GM21381 (cell line): ENCODE results near the gene PDE10A.

ENCODE experiments used
- ATAC-seq: cut with Tn5 transposase; IDR thresholded peaks from one replicate; pipeline ENCODE4 v1.9.1; 2021; ENCODE audit warnings: mild to moderate bottlenecking, moderate library complexity; ENCODE audit not compliant: unreplicated experiment

Gene PDE10A

GRCh38 chr6:165656581-165657324 is 6.3 kb downstream of the PDE10A start:
- ATAC-seq = no peak

GRCh38 chr6:165655191-165655590 is 7.8 kb downstream of the PDE10A start:
- ATAC-seq = no peak

DNA sequence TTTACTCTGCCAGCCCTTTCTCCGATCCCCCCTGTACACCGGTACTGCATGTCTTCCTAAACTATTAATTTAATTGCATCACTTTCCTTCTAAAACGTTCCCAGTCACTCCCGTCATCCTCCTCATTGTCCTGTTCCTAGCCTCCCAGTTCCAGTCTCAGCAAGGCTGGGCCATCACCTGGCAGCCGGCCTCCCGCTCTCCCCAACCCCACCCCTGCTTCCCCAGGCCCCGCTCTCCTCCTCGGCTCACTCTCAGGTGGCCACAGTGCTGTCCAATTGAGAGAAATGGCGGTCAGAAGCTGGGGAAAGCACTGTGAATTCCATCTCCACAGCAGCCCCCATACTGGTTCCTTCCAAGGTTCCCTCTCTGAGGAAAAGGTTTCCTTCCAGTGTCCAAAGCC is 8.9 kb downstream of the PDE10A start:
- ATAC-seq = no peak

DNA sequence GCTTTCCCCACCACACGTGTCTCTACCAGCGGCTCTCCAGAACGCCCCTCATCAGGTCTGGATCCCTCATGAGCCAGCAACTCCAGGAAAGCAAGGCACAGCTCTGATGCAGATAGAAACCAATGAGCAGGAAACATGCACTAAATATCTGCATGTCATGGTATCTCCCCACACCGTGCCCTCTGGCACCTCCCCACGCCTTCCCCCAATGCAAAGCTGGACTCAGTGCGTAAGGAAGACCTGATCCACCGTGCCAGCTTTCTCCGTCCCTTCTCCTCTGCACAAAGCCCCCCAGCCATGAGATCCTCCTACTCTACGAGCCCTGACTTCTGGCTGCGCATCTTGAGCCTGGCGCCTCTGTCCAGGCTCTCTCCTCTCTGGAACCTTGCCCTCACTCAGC is 9.4 kb downstream of the PDE10A start:
- no peak for ATAC-seq

- ATAC-seq = no peak
Measured at GRCh38 chr6:165653196-165653595, 9.8 kb downstream of the PDE10A start.

DNA sequence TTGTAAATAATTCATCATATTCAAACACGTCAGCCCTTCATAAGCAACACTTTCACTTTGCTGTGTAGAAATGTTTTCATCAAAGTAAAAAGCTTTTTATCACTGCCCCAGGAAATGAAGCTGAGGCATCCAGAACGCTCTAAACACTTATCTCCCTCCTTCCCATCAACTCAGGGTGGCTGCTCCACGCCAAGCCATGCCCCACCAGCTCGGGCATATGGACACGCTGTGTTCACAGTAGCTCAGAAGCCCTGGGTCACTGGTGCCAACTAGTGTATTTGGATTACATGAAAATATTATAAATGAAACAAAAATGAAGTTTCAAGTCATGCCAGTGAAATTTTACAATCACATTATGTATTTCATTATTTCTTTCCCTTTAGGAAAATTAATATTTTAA is 10.3 kb downstream of the PDE10A start:
- no peak for ATAC-seq

DNA sequence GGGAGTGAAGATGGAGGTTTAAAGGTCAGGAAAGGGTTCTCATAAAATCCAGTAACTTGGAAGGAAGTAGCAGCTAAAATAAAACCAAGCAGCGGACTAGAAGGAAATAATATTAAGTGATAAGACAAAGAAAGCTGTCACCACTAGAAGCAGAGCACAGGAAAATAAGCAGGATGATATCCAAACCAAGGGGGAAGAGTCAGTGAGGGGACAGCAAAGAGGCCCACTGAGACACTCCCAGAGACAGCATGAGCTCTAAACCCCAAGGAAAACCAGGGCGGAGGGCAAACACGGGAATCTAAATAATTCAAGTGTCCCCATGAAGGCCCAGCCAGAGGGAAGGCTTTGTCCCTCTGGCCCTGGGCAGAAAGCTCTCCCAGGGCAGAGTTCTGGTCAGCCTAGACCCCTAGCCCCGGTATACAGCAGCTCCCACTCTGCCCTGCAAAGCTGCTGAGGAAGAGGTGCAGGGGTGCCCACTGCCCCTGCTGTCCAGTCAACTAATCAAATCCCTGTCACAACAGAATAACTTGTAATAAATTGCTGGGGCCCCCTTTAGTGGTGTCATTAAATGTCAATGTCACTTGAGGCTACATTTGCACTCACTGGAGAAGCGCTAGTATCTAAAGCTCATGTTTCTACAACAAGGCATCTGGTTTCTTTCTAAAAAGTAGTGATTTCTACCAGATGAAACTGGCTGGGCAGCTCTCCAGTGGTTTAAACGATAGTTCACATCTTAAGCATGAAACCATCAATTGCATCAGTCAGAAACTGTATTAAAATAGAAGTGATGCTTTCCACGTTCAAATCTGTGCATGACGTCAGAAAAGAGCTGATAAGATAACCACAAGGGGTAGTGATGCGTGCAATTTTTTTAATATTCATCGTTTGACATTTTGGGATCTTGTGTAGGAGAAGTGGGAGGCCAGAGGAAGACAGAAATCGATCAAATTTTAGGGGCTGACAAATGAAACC is 13.6 kb downstream of the PDE10A start:
- ATAC-seq = no peak

- ATAC-seq = no peak
Measured at GRCh38 chr6:165647041-165647440, 16.0 kb downstream of the PDE10A start.

DNA sequence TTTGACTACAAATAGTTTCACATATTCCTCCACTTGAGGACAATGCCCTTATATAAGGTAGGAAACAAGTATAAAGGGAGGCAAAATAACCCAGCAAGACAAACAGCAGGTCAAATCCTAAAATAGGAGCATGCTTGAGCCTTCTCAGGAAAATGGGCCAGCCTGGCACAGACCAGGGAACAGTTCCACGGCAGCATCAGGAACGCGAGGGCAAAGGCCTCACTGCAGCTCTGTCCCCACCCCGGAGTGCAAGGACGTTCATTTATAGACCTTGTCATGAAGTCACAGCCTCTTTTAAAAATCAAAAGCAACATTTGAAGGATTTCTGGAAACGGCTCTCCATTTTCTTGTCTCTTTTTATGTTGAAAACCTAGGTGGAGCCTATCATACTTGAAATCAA is 17.1 kb downstream of the PDE10A start:
- no peak for ATAC-seq

DNA sequence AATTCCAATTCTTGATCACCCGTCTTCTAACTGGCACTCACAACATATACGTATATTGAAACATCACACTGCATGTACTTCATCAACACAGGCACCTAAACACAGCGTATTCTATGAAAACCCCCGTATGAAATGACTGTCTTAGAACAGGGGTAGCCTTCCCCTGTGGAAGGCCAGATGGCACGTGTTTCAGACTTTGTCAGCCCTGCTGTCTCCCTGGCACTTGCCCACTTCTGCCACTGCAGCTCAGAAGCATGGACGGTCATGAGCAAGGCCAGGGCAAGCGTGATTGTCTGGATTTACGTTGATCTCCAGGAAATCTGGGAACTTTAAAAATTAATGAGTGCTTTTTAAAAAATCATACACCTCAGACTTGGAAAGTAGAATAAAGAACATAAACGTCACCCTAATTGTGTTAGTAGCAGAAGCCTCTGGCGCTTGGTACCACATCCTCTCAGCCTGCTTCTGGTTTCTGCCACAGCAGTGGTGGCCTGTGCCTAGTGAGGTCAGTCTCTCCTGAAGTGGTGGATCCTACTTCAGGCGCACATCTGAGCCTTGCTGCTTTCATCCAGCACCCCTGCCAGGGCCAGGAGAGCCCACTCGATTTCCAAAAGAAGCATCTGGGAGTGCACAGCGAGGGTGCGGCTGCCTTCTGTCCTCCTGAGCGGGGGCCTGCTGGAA is 18.3 kb downstream of the PDE10A start:
- no peak for ATAC-seq

GRCh38 chr6:165643015-165643414 is 20.0 kb downstream of the PDE10A start:
- ATAC-seq = no peak

GRCh38 chr6:165641672-165642156 is 21.3 kb downstream of the PDE10A start:
- ATAC-seq = no peak

DNA sequence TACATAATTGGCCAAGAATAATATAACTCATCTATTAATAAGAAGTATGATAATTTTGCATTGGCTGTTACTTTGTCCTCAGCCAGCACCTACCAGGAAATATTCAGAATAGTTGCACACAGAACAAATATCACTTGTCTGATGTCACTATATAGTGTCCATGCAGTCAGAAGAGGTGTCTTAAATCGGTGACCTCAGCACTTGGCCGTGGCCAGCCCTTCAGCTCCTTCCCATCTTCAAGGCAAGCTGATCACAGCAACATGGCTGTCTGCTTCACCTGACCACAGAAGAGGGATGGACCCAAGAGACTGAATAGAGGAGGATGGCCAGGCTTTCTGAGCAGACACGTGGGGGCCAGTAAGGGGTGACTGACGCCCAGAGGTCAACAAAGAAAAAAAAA is 22.2 kb downstream of the PDE10A start:
- no peak for ATAC-seq

GRCh38 chr6:165638530-165638929 is 24.5 kb downstream of the PDE10A start:
- ATAC-seq = no peak

GRCh38 chr6:165637586-165637985 is 25.5 kb downstream of the PDE10A start:
- ATAC-seq = no peak

GRCh38 chr6:165636402-165637048 is 26.5 kb downstream of the PDE10A start:
- no peak for ATAC-seq

DNA sequence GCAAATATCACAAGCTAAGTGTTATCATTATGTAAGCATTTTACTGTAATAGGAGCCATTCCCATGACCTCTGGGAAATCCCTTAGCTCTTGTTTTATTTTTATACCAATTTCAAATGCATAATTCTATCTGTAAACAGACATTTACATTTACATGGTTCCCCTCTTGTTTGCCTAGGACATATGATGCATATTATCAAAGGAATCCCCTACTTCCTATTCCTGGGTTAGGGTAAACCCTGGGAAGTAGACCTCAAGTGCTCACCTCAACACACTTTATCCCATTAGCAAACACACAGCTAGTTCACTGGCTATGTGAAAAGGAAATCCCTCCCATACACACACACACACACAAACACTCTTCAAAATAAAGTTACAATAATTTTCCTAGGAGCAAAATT is 27.1 kb downstream of the PDE10A start:
- ATAC-seq = no peak

- no peak for ATAC-seq
Measured at GRCh38 chr6:165634101-165634880, 28.8 kb downstream of the PDE10A start.

DNA sequence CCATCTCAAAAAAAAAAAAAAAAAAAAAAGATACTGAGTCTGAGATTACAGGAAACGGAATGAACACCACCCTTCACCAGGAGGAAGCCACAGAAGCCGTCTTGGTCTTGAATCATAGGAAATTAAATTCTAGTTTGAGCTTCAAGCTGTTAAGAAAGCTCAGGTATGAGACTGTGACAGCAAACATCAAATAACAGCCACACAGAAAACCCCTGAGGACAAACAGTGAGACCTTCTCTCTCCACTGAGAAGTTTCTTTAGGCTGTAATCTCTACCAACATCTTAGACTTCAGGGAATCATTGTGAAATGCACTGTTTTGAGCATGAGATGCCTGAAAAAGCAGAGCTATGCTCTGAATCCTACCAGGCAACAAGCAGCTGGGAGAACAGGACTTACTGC is 30.8 kb downstream of the PDE10A start:
- no peak for ATAC-seq

GRCh38 chr6:165630544-165630953 is 32.5 kb downstream of the PDE10A start:
- ATAC-seq = no peak
